HEK293 (cell line): ENCODE data around the gene HOXD3.
A peak's percentile ranks its signal among the peaks of the same experiment; 100 is the strongest.

ENCODE experiments used
- KLF1 ChIP-seq: fragments of 450-650 bp; formaldehyde crosslinking; IDR thresholded peaks from 2 replicates; pipeline ENCODE4 v1.5.1; 2016; ENCODE audit warnings: missing biosample characterization, missing genetic modification characterization
- MEIS1 ChIP-seq: sonication (generic); formaldehyde crosslinking; IDR thresholded peaks from 2 replicates; pipeline ENCODE4 v1.8.1; 2022; ENCODE audit warnings: missing genetic modification reagents, mild to moderate bottlenecking, borderline replicate concordance
- PRDM1 ChIP-seq: fragments of 450-650 bp; formaldehyde crosslinking; IDR thresholded peaks from 2 replicates; pipeline ENCODE4; 2016; ENCODE audit warnings: missing biosample characterization, missing genetic modification characterization
- SCRT2 ChIP-seq: fragments of 450-650 bp; formaldehyde crosslinking; IDR thresholded peaks from 2 replicates; pipeline ENCODE4 v1.5.1; 2016; ENCODE audit warnings: missing biosample characterization, missing genetic modification characterization
- YY1 ChIP-seq: fragments of 450-650 bp; formaldehyde crosslinking; IDR thresholded peaks from 2 replicates; pipeline ENCODE4 v1.5.1; 2018; ENCODE audit warnings: missing biosample characterization, missing genetic modification characterization
- YY2 ChIP-seq: fragments of 450-650 bp; formaldehyde crosslinking; IDR thresholded peaks from 2 replicates; pipeline ENCODE4 v1.5.1; 2016; ENCODE audit warnings: missing biosample characterization, missing genetic modification characterization
- ZNF138 ChIP-seq: fragments of 450-650 bp; formaldehyde crosslinking; IDR thresholded peaks from 2 replicates; pipeline ENCODE4 v1.5.1; 2016; ENCODE audit warnings: missing biosample characterization, missing genetic modification characterization, borderline replicate concordance
- ZNF174 ChIP-seq: fragments of 450-650 bp; formaldehyde crosslinking; IDR thresholded peaks from 2 replicates; pipeline ENCODE4 v1.5.0; 2017; ENCODE audit warnings: missing biosample characterization, mild to moderate bottlenecking, missing genetic modification characterization
- ZNF23 ChIP-seq: fragments of 450-650 bp; formaldehyde crosslinking; IDR thresholded peaks from 2 replicates; pipeline ENCODE4 v1.5.1; 2016; ENCODE audit warnings: missing biosample characterization, missing genetic modification characterization, borderline replicate concordance
- ZNF335 ChIP-seq: fragments of 450-650 bp; formaldehyde crosslinking; conservative IDR thresholded peaks from 2 replicates; pipeline ENCODE4 v1.5.1; 2016; ENCODE audit warnings: missing biosample characterization, missing genetic modification characterization
- ZNF394 ChIP-seq: fragments of 450-650 bp; formaldehyde crosslinking; IDR thresholded peaks from 2 replicates; pipeline ENCODE4 v1.5.1; 2016; ENCODE audit warnings: missing biosample characterization, missing genetic modification characterization, mild to moderate bottlenecking, moderate library complexity, borderline replicate concordance
- ZNF404 ChIP-seq: fragments of 450-650 bp; formaldehyde crosslinking; IDR thresholded peaks from 2 replicates; pipeline ENCODE4 v1.5.1; 2017; ENCODE audit warnings: missing biosample characterization, missing genetic modification characterization
- ZNF514 ChIP-seq: fragments of 450-650 bp; formaldehyde crosslinking; IDR thresholded peaks from 2 replicates; pipeline ENCODE4 v1.5.1; 2016; ENCODE audit warnings: missing biosample characterization, missing genetic modification characterization
- ZNF548 ChIP-seq: fragments of 450-650 bp; formaldehyde crosslinking; IDR thresholded peaks from 2 replicates; pipeline ENCODE4 v1.5.1; 2016; ENCODE audit warnings: missing biosample characterization, missing genetic modification characterization
- ZNF549 ChIP-seq: fragments of 450-650 bp; IDR thresholded peaks from 2 replicates; pipeline ENCODE4 v1.5.1; 2018; ENCODE audit warnings: missing biosample characterization, missing genetic modification characterization, mild to moderate bottlenecking, inconsistent platforms, moderate library complexity
- ZNF585B ChIP-seq: fragments of 450-650 bp; formaldehyde crosslinking; IDR thresholded peaks from 2 replicates; pipeline ENCODE4 v1.5.1; 2016; ENCODE audit warnings: missing biosample characterization, missing genetic modification characterization
- ZNF658 ChIP-seq: fragments of 450-650 bp; formaldehyde crosslinking; IDR thresholded peaks from 2 replicates; pipeline ENCODE4; 2016; ENCODE audit warnings: missing biosample characterization, missing genetic modification characterization
- ZNF843 ChIP-seq: fragments of 450-650 bp; formaldehyde crosslinking; IDR thresholded peaks from 2 replicates; pipeline ENCODE4 v1.5.1; 2016; ENCODE audit warnings: missing biosample characterization, missing genetic modification characterization
- TF ChIP-seq, protein P1 (sequence below): fragments of 450-650 bp; formaldehyde crosslinking; IDR thresholded peaks from 2 replicates; pipeline ENCODE4 v1.5.1; 2017; ENCODE audit warnings: missing biosample characterization, missing genetic modification characterization
- TF ChIP-seq, protein P2 (sequence below): fragments of 450-650 bp; formaldehyde crosslinking; IDR thresholded peaks from 2 replicates; pipeline ENCODE4 v1.5.1; 2016; ENCODE audit warnings: missing biosample characterization, missing genetic modification characterization
- TF ChIP-seq, protein P3 (sequence below): fragments of 450-650 bp; formaldehyde crosslinking; conservative IDR thresholded peaks from 2 replicates; pipeline ENCODE4 v1.5.1; 2016; ENCODE audit warnings: low read depth, missing biosample characterization, missing genetic modification characterization
- TF ChIP-seq, protein P4 (sequence below): fragments of 450-650 bp; formaldehyde crosslinking; IDR thresholded peaks from 2 replicates; pipeline ENCODE4 v1.5.1; 2016; ENCODE audit warnings: missing biosample characterization, missing genetic modification characterization, borderline replicate concordance
- TF ChIP-seq, protein P5 (sequence below): fragments of 450-650 bp; formaldehyde crosslinking; IDR thresholded peaks from 2 replicates; pipeline ENCODE4 v1.5.1; 2016; ENCODE audit warnings: missing biosample characterization, missing genetic modification characterization
- TF ChIP-seq, protein P6 (sequence below): fragments of 450-650 bp; formaldehyde crosslinking; IDR thresholded peaks from 2 replicates; pipeline ENCODE4 v1.5.1; 2016; ENCODE audit warnings: missing biosample characterization, missing genetic modification characterization, low read depth
- TF ChIP-seq, protein P7 (sequence below): fragments of 450-650 bp; formaldehyde crosslinking; IDR thresholded peaks from 2 replicates; pipeline ENCODE4 v1.5.1; 2016; ENCODE audit warnings: missing biosample characterization, missing genetic modification characterization

HOXD3 gene

DNA sequence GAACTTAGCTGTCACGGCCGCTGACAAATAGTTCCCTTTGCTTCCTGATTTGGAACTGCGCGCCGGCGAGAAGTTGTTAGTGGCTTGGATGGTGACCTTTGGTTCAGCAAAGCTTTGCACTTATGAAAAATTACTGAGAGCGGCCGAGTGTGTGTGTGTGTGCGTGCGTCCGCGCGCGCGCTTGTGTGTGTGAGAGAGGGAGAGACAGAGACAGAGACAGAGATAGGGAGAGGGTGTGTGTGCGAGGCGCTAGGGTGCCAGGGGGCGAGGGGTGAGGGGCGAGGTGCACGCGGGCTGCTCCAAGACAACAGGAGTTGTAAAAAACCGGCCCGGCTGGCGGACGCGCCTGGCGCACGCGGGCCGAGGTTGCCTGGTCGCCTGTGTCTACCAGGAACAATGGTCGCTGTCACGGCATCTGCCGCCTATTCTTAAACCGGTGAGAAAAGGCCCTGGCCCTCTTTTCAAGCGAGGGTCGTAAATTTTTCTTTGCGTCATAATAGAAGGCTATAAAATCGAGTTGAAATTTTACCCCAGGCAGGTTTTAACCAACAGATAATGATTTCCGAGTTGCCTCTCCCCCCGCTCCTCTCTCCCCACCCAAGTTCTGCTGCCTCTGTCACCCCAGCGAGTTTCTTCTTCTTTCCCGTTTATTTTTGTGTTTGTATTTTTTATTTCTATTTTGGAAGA, 535 bp downstream of the HOXD3 start (continued):
- TF ChIP-seq, protein P1, sequence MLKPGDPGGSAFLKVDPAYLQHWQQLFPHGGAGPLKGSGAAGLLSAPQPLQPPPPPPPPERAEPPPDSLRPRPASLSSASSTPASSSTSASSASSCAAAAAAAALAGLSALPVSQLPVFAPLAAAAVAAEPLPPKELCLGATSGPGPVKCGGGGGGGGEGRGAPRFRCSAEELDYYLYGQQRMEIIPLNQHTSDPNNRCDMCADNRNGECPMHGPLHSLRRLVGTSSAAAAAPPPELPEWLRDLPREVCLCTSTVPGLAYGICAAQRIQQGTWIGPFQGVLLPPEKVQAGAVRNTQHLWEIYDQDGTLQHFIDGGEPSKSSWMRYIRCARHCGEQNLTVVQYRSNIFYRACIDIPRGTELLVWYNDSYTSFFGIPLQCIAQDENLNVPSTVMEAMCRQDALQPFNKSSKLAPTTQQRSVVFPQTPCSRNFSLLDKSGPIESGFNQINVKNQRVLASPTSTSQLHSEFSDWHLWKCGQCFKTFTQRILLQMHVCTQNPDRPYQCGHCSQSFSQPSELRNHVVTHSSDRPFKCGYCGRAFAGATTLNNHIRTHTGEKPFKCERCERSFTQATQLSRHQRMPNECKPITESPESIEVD (tag by site-specific recombination), result peak; percentile 80
- no peak for TF ChIP-seq ZNF138 (tag by site-specific recombination)
- no peak for TF ChIP-seq ZNF174 (tag by site-specific recombination)
- TF ChIP-seq, protein P2, sequence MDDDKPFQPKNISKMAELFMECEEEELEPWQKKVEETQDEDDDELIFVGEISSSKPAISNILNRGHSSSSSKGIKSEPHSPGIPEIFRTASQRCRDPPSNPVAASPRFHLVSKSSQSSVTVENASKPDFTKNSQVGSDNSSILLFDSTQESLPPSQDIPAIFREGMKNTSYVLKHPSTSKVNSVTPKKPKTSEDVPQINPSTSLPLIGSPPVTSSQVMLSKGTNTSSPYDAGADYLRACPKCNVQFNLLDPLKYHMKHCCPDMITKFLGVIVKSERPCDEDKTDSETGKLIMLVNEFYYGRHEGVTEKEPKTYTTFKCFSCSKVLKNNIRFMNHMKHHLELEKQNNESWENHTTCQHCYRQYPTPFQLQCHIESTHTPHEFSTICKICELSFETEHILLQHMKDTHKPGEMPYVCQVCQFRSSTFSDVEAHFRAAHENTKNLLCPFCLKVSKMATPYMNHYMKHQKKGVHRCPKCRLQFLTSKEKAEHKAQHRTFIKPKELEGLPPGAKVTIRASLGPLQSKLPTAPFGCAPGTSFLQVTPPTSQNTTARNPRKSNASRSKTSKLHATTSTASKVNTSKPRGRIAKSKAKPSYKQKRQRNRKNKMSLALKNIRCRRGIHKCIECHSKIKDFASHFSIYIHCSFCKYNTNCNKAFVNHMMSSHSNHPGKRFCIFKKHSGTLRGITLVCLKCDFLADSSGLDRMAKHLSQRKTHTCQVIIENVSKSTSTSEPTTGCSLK (tag by site-specific recombination), result no peak
- TF ChIP-seq ZNF514 (tag by site-specific recombination), result no peak
- TF ChIP-seq ZNF843 (tag by site-specific recombination), result peak; percentile 92
- no peak for TF ChIP-seq MEIS1 (CRISPR knock-in tag)
- TF ChIP-seq, protein P3, sequence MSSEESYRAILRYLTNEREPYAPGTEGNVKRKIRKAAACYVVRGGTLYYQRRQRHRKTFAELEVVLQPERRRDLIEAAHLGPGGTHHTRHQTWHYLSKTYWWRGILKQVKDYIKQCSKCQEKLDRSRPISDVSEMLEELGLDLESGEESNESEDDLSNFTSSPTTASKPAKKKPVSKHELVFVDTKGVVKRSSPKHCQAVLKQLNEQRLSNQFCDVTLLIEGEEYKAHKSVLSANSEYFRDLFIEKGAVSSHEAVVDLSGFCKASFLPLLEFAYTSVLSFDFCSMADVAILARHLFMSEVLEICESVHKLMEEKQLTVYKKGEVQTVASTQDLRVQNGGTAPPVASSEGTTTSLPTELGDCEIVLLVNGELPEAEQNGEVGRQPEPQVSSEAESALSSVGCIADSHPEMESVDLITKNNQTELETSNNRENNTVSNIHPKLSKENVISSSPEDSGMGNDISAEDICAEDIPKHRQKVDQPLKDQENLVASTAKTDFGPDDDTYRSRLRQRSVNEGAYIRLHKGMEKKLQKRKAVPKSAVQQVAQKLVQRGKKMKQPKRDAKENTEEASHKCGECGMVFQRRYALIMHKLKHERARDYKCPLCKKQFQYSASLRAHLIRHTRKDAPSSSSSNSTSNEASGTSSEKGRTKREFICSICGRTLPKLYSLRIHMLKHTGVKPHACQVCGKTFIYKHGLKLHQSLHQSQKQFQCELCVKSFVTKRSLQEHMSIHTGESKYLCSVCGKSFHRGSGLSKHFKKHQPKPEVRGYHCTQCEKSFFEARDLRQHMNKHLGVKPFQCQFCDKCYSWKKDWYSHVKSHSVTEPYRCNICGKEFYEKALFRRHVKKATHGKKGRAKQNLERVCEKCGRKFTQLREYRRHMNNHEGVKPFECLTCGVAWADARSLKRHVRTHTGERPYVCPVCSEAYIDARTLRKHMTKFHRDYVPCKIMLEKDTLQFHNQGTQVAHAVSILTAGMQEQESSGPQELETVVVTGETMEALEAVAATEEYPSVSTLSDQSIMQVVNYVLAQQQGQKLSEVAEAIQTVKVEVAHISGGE, result no peak
- TF ChIP-seq ZNF335 (tag by site-specific recombination), result peak; percentile 62
- TF ChIP-seq, protein P4, sequence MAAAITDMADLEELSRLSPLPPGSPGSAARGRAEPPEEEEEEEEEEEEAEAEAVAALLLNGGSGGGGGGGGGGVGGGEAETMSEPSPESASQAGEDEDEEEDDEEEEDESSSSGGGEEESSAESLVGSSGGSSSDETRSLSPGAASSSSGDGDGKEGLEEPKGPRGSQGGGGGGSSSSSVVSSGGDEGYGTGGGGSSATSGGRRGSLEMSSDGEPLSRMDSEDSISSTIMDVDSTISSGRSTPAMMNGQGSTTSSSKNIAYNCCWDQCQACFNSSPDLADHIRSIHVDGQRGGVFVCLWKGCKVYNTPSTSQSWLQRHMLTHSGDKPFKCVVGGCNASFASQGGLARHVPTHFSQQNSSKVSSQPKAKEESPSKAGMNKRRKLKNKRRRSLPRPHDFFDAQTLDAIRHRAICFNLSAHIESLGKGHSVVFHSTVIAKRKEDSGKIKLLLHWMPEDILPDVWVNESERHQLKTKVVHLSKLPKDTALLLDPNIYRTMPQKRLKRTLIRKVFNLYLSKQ (tag by site-specific recombination), result no peak
- TF ChIP-seq ZNF23 (tag by site-specific recombination), result no peak
- no peak for TF ChIP-seq ZNF548 (tag by site-specific recombination)
- TF ChIP-seq, protein P5, sequence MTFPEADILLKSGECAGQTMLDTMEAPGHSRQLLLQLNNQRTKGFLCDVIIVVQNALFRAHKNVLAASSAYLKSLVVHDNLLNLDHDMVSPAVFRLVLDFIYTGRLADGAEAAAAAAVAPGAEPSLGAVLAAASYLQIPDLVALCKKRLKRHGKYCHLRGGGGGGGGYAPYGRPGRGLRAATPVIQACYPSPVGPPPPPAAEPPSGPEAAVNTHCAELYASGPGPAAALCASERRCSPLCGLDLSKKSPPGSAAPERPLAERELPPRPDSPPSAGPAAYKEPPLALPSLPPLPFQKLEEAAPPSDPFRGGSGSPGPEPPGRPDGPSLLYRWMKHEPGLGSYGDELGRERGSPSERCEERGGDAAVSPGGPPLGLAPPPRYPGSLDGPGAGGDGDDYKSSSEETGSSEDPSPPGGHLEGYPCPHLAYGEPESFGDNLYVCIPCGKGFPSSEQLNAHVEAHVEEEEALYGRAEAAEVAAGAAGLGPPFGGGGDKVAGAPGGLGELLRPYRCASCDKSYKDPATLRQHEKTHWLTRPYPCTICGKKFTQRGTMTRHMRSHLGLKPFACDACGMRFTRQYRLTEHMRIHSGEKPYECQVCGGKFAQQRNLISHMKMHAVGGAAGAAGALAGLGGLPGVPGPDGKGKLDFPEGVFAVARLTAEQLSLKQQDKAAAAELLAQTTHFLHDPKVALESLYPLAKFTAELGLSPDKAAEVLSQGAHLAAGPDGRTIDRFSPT (tag by site-specific recombination), result peak; percentile 81
- no peak for TF ChIP-seq PRDM1 (tag by site-specific recombination)
- TF ChIP-seq ZNF585B (tag by site-specific recombination), result no peak
- no peak for TF ChIP-seq YY2 (tag by site-specific recombination)
- TF ChIP-seq KLF1, result peak; percentile 54
- TF ChIP-seq, protein P6, sequence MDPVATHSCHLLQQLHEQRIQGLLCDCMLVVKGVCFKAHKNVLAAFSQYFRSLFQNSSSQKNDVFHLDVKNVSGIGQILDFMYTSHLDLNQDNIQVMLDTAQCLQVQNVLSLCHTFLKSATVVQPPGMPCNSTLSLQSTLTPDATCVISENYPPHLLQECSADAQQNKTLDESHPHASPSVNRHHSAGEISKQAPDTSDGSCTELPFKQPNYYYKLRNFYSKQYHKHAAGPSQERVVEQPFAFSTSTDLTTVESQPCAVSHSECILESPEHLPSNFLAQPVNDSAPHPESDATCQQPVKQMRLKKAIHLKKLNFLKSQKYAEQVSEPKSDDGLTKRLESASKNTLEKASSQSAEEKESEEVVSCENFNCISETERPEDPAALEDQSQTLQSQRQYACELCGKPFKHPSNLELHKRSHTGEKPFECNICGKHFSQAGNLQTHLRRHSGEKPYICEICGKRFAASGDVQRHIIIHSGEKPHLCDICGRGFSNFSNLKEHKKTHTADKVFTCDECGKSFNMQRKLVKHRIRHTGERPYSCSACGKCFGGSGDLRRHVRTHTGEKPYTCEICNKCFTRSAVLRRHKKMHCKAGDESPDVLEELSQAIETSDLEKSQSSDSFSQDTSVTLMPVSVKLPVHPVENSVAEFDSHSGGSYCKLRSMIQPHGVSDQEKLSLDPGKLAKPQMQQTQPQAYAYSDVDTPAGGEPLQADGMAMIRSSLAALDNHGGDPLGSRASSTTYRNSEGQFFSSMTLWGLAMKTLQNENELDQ (tag by site-specific recombination), result no peak
- no peak for TF ChIP-seq ZNF404 (tag by site-specific recombination)
- peak; percentile 19; the same call in 1 of the 2 replicates for TF ChIP-seq ZNF394
- TF ChIP-seq YY1 (tag by site-specific recombination), result peak; percentile 65
- no peak for TF ChIP-seq ZNF549 (tag by site-specific recombination)
- TF ChIP-seq ZNF658 (tag by site-specific recombination), result no peak
- TF ChIP-seq, protein P7, sequence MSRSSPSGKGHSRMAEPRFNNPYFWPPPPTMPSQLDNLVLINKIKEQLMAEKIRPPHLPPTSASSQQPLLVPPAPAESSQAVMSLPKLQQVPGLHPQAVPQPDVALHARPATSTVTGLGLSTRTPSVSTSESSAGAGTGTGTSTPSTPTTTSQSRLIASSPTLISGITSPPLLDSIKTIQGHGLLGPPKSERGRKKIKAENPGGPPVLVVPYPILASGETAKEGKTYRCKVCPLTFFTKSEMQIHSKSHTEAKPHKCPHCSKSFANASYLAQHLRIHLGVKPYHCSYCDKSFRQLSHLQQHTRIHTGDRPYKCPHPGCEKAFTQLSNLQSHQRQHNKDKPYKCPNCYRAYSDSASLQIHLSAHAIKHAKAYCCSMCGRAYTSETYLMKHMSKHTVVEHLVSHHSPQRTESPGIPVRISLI (tag by site-specific recombination), result peak; percentile 55; the same call in 1 of the 2 replicates
- TF ChIP-seq SCRT2 (tag by site-specific recombination), result no peak
